ENCODE results near the gene STMN1. TPM values are rescaled to one million over a fixed set of nuclear protein-coding genes. Genes with fewer than 3 reads are reported as not detected.

Gene STMN1
- total and polyA plus RNA-seq, 10 donors, result 40.3 to 174 (median 48.3) TPM

- 49 to 59% (median 54%) methylated on average over 2 of the region's 2 CpGs for WGBS, 5 donors
- no peak for DNase-seq
- Histone ChIP-seq H3K27me3 (replicated peaks in 1 of 7) (no peaks in the 10 kb centered on the region), H3K4me3 (no peak overlapping the region), H3K4me1 (peaks cover 32 to 79% (median 69%) of the 10 kb centered on the region in 6 donors), H3K27ac (peak overlapping the region in 6 of 8 donors; percentile 15 to 87 (median 52)), H3K9me3 (no peaks in the 10 kb centered on the region), H3K36me3 (peaks cover 0 to 26% (median 0%) of the 10 kb centered on the region in 6 donors)
- intact Hi-C loops (cut with DNase I; ENCODE audit: low total_unique reads), result loop anchor here (10.0 kb wide), 1 partner anchor 48 kb away; no protein-coding TSS in a partner anchor
- TF ChIP-seq CTCF (IDR thresholded peaks at IDR 0.05 in 8 of 11, conservative IDR thresholded peaks at IDR 0.05 in 3 of 11) (no peak), POLR2A (IDR thresholded peaks at IDR 0.05) (no peak), POLR2AphosphoS5 (IDR thresholded peaks at IDR 0.05) (no peak)
Measured at GRCh38 chr1:25872713-25873112, 33.5 kb downstream of the STMN1 start.

GRCh38 chr1:25871704-25872494, 34.3 kb downstream of the STMN1 start:
- Histone ChIP-seq H3K27me3 (replicated peaks in 1 of 7) (no peaks in the 10 kb centered on the region), H3K9me3 (no peaks in the 10 kb centered on the region), H3K4me3 (no peak overlapping the region), H3K27ac (peak overlapping the region in 7 of 8 donors; percentile 5 to 87 (median 48)), H3K4me1 (peaks cover 32 to 79% (median 67%) of the 10 kb centered on the region in 6 donors), H3K36me3 (peaks cover 0 to 29% (median 0%) of the 10 kb centered on the region in 6 donors)
- 64 to 82% (median 77%) methylated on average over 7 to 9 of the region's 9 CpGs for WGBS, 5 donors
- no peak for TF ChIP-seq CTCF (IDR thresholded peaks at IDR 0.05 in 8 of 11, conservative IDR thresholded peaks at IDR 0.05 in 3 of 11)
- TF ChIP-seq POLR2AphosphoS5 (IDR thresholded peaks at IDR 0.05), result no peak
- no peak for TF ChIP-seq POLR2A (IDR thresholded peaks at IDR 0.05)
- DNase-seq, result peak; percentile 25
- intact Hi-C loops (cut with DNase I; ENCODE audit: low total_unique reads), result loop anchor here (10.0 kb wide), 1 partner anchor 47 kb away; no protein-coding TSS in a partner anchor

- Histone ChIP-seq H3K4me1 (peaks cover 32 to 72% (median 63%) of the 10 kb centered on the region in 6 donors), H3K36me3 (peaks cover 0 to 29% (median 0%) of the 10 kb centered on the region in 6 donors), H3K9me3 (no peaks in the 10 kb centered on the region), H3K27me3 (replicated peaks in 1 of 7) (no peaks in the 10 kb centered on the region), H3K4me3 (no peak overlapping the region), H3K27ac (peak overlapping the region in 7 of 8 donors; percentile 16 to 87 (median 48))
- peak; percentile 46 for DNase-seq
- 22 to 39% (median 33%) methylated on average over 5 of the region's 5 CpGs for WGBS, 5 donors
- intact Hi-C loops (cut with DNase I; ENCODE audit: low total_unique reads), result loop anchor here (10.0 kb wide), 1 partner anchor 46 kb away; no protein-coding TSS in a partner anchor
- TF ChIP-seq POLR2AphosphoS5 (IDR thresholded peaks at IDR 0.05) (no peak), CTCF (IDR thresholded peaks at IDR 0.05 in 8 of 11, conservative IDR thresholded peaks at IDR 0.05 in 3 of 11) (no peak), POLR2A (IDR thresholded peaks at IDR 0.05) (no peak)
Measured at GRCh38 chr1:25871086-25871703, 35.0 kb downstream of the STMN1 start.
